HEK293 (cell line): ENCODE data around the gene CSPG4.
A peak's percentile ranks its signal among the peaks of the same experiment; 100 is the strongest.

ENCODE experiments used
- ATF2 ChIP-seq: fragments of 450-650 bp; formaldehyde crosslinking; IDR thresholded peaks from 2 replicates; pipeline ENCODE4 v1.5.1; 2016; ENCODE audit warnings: missing biosample characterization, missing genetic modification characterization, low read depth
- BCL11B ChIP-seq: fragments of 450-650 bp; formaldehyde crosslinking; IDR thresholded peaks from 2 replicates; pipeline ENCODE4 v1.5.1; 2016; ENCODE audit warnings: low read depth, missing biosample characterization, missing genetic modification characterization
- CTCF ChIP-seq: fragments of 450-650 bp; formaldehyde crosslinking; IDR thresholded peaks from 2 replicates; pipeline ENCODE4 v1.5.1; 2016; ENCODE audit warnings: missing biosample characterization, missing genetic modification characterization
- KLF10 ChIP-seq: fragments of 450-650 bp; IDR thresholded peaks from 2 replicates; pipeline ENCODE4 v1.5.1; 2018; ENCODE audit warnings: missing biosample characterization, mild to moderate bottlenecking, missing genetic modification characterization
- KLF8 ChIP-seq: fragments of 450-650 bp; formaldehyde crosslinking; IDR thresholded peaks from 2 replicates; pipeline ENCODE4 v1.5.1; 2016; ENCODE audit warnings: missing biosample characterization, missing genetic modification characterization
- TCF7L2 ChIP-seq: IDR thresholded peaks from 2 replicates; pipeline ENCODE4 v1.6.1; 2011; ENCODE audit warnings: low read depth, mild to moderate bottlenecking, inconsistent platforms, low read length, moderate library complexity, borderline replicate concordance
- ZFHX2 ChIP-seq: fragments of 450-650 bp; formaldehyde crosslinking; conservative IDR thresholded peaks from 2 replicates; pipeline ENCODE4 v1.5.1; 2016; ENCODE audit warnings: missing biosample characterization, missing genetic modification characterization
- ZFP37 ChIP-seq: fragments of 450-650 bp; formaldehyde crosslinking; IDR thresholded peaks from 2 replicates; pipeline ENCODE4 v1.5.1; 2016; ENCODE audit warnings: missing biosample characterization, missing genetic modification characterization
- ZNF10 ChIP-seq: fragments of 450-650 bp; formaldehyde crosslinking; IDR thresholded peaks from 2 replicates; pipeline ENCODE4 v1.5.1; 2017; ENCODE audit warnings: missing biosample characterization, missing genetic modification characterization
- ZNF114 ChIP-seq: fragments of 450-650 bp; formaldehyde crosslinking; IDR thresholded peaks from 2 replicates; pipeline ENCODE4 v1.5.0; 2017; ENCODE audit warnings: missing biosample characterization, missing genetic modification characterization
- ZNF266 ChIP-seq: fragments of 450-650 bp; formaldehyde crosslinking; IDR thresholded peaks from 2 replicates; pipeline ENCODE4 v1.5.1; 2016; ENCODE audit warnings: missing biosample characterization, missing genetic modification characterization, low read depth
- ZNF292 ChIP-seq: fragments of 450-650 bp; formaldehyde crosslinking; IDR thresholded peaks from 2 replicates; pipeline ENCODE4 v1.5.1; 2016; ENCODE audit warnings: low read depth, missing biosample characterization, missing genetic modification characterization, borderline replicate concordance
- ZNF311 ChIP-seq: fragments of 450-650 bp; formaldehyde crosslinking; IDR thresholded peaks from 2 replicates; pipeline ENCODE4 v1.5.1; 2017; ENCODE audit warnings: missing biosample characterization, missing genetic modification characterization, borderline replicate concordance
- ZNF335 ChIP-seq: fragments of 450-650 bp; formaldehyde crosslinking; conservative IDR thresholded peaks from 2 replicates; pipeline ENCODE4 v1.5.1; 2016; ENCODE audit warnings: missing biosample characterization, missing genetic modification characterization
- ZNF394 ChIP-seq: fragments of 450-650 bp; formaldehyde crosslinking; IDR thresholded peaks from 2 replicates; pipeline ENCODE4 v1.5.1; 2016; ENCODE audit warnings: missing biosample characterization, missing genetic modification characterization, mild to moderate bottlenecking, moderate library complexity, borderline replicate concordance
- ZNF501 ChIP-seq: fragments of 450-650 bp; formaldehyde crosslinking; IDR thresholded peaks from 2 replicates; pipeline ENCODE4 v1.5.1; 2016; ENCODE audit warnings: missing biosample characterization, missing genetic modification characterization
- ZNF529 ChIP-seq: fragments of 450-650 bp; formaldehyde crosslinking; IDR thresholded peaks from 2 replicates; pipeline ENCODE4 v1.5.1; 2017; ENCODE audit warnings: missing genetic modification characterization, missing biosample characterization; ENCODE audit not compliant: insufficient replicate concordance
- ZNF555 ChIP-seq: fragments of 450-650 bp; formaldehyde crosslinking; conservative IDR thresholded peaks from 2 replicates; pipeline ENCODE4 v1.5.1; 2017; ENCODE audit warnings: missing biosample characterization, mild to moderate bottlenecking, missing genetic modification characterization, inconsistent platforms
- ZNF600 ChIP-seq: fragments of 450-650 bp; formaldehyde crosslinking; IDR thresholded peaks from 2 replicates; pipeline ENCODE4 v1.5.1; 2016; ENCODE audit warnings: missing biosample characterization, missing genetic modification characterization
- ZNF645 ChIP-seq: fragments of 450-650 bp; formaldehyde crosslinking; IDR thresholded peaks from 2 replicates; pipeline ENCODE4; 2016; ENCODE audit warnings: missing biosample characterization, missing genetic modification characterization
- ZNF670 ChIP-seq: fragments of 450-650 bp; formaldehyde crosslinking; IDR thresholded peaks from 2 replicates; pipeline ENCODE4 v1.5.1; 2016; ENCODE audit warnings: missing biosample characterization, missing genetic modification characterization, low read depth
- ZNF76 ChIP-seq: fragments of 450-650 bp; formaldehyde crosslinking; IDR thresholded peaks from 2 replicates; pipeline ENCODE4; 2016; ENCODE audit warnings: low read depth, missing biosample characterization, missing genetic modification characterization, borderline replicate concordance
- ZNF776 ChIP-seq: fragments of 450-650 bp; formaldehyde crosslinking; IDR thresholded peaks from 2 replicates; pipeline ENCODE4 v1.5.0; 2017; ENCODE audit warnings: missing biosample characterization, missing genetic modification characterization, borderline replicate concordance
- ZNF843 ChIP-seq: fragments of 450-650 bp; formaldehyde crosslinking; IDR thresholded peaks from 2 replicates; pipeline ENCODE4 v1.5.1; 2016; ENCODE audit warnings: missing biosample characterization, missing genetic modification characterization
- ZSCAN4 ChIP-seq: fragments of 450-650 bp; formaldehyde crosslinking; IDR thresholded peaks from 2 replicates; pipeline ENCODE4 v1.5.1; 2017; ENCODE audit warnings: missing biosample characterization, missing genetic modification characterization
- TF ChIP-seq, protein P1 (sequence below): fragments of 450-650 bp; formaldehyde crosslinking; IDR thresholded peaks from 2 replicates; pipeline ENCODE4 v1.5.1; 2016; ENCODE audit warnings: missing biosample characterization, missing genetic modification characterization
- TF ChIP-seq, protein P2 (sequence below): fragments of 450-650 bp; formaldehyde crosslinking; IDR thresholded peaks from 2 replicates; pipeline ENCODE4 v1.5.1; 2016; ENCODE audit warnings: missing biosample characterization, missing genetic modification characterization, borderline replicate concordance

Gene CSPG4

GRCh38 chr15:75712668-75713337 is at the start of gene CSPG4 (continued):
- TF ChIP-seq ZNF645 (tag by site-specific recombination) = no peak
- TF ChIP-seq BCL11B (tag by site-specific recombination) = no peak
- TF ChIP-seq ZNF311 = no peak
- no peak for TF ChIP-seq ZNF529 (tag by site-specific recombination)
- peak; percentile 76 for TF ChIP-seq ZFHX2 (tag by site-specific recombination)
- TF ChIP-seq ZNF10 = no peak
- TF ChIP-seq CTCF = no peak
- TF ChIP-seq TCF7L2 = no peak
- TF ChIP-seq ZSCAN4 (tag by site-specific recombination) = no peak
- TF ChIP-seq ZNF76 (tag by site-specific recombination) = peak; percentile 76
- TF ChIP-seq ZNF843 (tag by site-specific recombination) = no peak
- no peak for TF ChIP-seq ZNF292 (tag by site-specific recombination)
- TF ChIP-seq, protein P1, sequence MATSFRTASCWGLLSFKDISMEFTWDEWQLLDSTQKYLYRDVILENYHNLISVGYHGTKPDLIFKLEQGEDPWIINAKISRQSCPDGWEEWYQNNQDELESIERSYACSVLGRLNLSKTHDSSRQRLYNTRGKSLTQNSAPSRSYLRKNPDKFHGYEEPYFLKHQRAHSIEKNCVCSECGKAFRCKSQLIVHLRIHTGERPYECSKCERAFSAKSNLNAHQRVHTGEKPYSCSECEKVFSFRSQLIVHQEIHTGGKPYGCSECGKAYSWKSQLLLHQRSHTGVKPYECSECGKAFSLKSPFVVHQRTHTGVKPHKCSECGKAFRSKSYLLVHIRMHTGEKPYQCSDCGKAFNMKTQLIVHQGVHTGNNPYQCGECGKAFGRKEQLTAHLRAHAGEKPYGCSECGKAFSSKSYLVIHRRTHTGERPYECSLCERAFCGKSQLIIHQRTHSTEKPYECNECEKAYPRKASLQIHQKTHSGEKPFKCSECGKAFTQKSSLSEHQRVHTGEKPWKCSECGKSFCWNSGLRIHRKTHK (tag by site-specific recombination) = no peak
- no peak for TF ChIP-seq ATF2 (tag by site-specific recombination)
- peak; percentile 50; the same call in 1 of the 2 replicates for TF ChIP-seq KLF10 (tag by site-specific recombination)
- TF ChIP-seq ZNF394 = no peak
- TF ChIP-seq ZNF555 (tag by site-specific recombination) = no peak
- TF ChIP-seq ZNF670 (tag by site-specific recombination) = no peak
- peak; percentile 84 for TF ChIP-seq ZNF600 (tag by site-specific recombination)
- TF ChIP-seq ZNF266 (tag by site-specific recombination) = no peak
- TF ChIP-seq ZNF335 (tag by site-specific recombination) = peak; percentile 92; the same call in 1 of the 2 replicates
- TF ChIP-seq KLF8 (tag by site-specific recombination) = 0 out of 2 replicates have a peak, but pooled peaks have one; percentile 44
- TF ChIP-seq ZNF776 (tag by site-specific recombination) = no peak
- 0 out of 2 replicates have a peak, but pooled peaks have one; percentile 27 for TF ChIP-seq ZNF501 (tag by site-specific recombination)
- no peak for TF ChIP-seq ZNF114 (tag by site-specific recombination)
- TF ChIP-seq, protein P2, sequence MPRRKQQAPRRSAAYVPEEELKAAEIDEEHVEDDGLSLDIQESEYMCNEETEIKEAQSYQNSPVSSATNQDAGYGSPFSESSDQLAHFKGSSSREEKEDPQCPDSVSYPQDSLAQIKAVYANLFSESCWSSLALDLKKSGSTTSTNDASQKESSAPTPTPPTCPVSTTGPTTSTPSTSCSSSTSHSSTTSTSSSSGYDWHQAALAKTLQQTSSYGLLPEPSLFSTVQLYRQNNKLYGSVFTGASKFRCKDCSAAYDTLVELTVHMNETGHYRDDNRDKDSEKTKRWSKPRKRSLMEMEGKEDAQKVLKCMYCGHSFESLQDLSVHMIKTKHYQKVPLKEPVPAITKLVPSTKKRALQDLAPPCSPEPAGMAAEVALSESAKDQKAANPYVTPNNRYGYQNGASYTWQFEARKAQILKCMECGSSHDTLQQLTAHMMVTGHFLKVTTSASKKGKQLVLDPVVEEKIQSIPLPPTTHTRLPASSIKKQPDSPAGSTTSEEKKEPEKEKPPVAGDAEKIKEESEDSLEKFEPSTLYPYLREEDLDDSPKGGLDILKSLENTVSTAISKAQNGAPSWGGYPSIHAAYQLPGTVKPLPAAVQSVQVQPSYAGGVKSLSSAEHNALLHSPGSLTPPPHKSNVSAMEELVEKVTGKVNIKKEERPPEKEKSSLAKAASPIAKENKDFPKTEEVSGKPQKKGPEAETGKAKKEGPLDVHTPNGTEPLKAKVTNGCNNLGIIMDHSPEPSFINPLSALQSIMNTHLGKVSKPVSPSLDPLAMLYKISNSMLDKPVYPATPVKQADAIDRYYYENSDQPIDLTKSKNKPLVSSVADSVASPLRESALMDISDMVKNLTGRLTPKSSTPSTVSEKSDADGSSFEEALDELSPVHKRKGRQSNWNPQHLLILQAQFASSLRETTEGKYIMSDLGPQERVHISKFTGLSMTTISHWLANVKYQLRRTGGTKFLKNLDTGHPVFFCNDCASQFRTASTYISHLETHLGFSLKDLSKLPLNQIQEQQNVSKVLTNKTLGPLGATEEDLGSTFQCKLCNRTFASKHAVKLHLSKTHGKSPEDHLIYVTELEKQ (tag by site-specific recombination) = no peak
- no peak for TF ChIP-seq ZFP37
